ENCODE results near the gene KIF27. TPM values are rescaled to one million over a fixed set of nuclear protein-coding genes. Genes with fewer than 3 reads are reported as not detected.
A peak's percentile ranks its signal among the peaks of the same experiment; 100 is the strongest.
"Not testable (repeated sequence)": the region's sequence is repeated elsewhere in the genome, so short reads cannot be mapped to it uniquely, and the experiment has no call there.

The KIF27 gene
- total RNA-seq, 1 donor from 2014 or later = 13.2 TPM

DNA sequence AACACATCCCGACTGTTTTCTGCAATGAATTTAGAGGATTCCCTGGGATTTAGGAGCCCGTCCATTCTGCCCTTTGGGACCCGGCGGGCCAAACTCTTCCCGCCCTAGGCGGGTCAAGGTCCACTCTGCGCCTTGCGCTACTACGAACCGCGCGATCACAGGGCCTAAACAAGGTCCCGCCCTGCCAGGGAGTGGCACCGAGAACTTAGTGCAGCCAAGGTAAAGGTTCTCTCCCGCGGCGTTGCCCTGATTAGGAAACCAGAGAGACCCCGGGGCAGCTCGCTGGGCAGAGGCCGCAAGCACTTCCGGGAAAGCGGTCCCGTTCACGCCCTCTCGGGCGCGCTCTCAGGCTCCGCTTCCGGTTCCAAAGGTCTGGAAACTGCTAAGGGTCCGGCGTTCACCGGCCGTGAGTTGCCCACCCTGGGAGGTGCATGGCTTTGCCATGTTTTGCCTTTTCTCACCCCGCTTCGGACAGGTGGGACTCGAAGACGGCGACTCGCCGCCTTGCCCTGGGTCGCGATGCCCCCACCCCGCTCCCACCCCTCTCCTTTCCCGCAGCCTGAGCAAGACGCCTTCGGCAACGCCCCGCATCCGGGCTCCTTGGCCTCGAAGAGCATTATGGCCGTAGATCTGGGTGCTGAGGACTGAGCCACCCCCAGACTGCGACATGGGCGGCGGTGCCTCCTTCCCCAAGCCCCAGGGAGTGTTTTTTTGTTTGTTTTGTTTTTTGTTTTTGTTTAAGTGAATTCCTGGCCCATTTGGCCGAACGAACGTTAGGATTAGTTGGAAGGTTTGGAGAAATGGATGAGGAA lies 35.4 kb upstream of the KIF27 start:
- TF ChIP-seq, protein P1, sequence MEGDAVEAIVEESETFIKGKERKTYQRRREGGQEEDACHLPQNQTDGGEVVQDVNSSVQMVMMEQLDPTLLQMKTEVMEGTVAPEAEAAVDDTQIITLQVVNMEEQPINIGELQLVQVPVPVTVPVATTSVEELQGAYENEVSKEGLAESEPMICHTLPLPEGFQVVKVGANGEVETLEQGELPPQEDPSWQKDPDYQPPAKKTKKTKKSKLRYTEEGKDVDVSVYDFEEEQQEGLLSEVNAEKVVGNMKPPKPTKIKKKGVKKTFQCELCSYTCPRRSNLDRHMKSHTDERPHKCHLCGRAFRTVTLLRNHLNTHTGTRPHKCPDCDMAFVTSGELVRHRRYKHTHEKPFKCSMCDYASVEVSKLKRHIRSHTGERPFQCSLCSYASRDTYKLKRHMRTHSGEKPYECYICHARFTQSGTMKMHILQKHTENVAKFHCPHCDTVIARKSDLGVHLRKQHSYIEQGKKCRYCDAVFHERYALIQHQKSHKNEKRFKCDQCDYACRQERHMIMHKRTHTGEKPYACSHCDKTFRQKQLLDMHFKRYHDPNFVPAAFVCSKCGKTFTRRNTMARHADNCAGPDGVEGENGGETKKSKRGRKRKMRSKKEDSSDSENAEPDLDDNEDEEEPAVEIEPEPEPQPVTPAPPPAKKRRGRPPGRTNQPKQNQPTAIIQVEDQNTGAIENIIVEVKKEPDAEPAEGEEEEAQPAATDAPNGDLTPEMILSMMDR (IDR thresholded peaks at IDR 0.05; ENCODE audit: unreplicated experiment) = no peak
- H3K27ac Mint-ChIP-seq = peak overlapping the region; percentile 93
- no peaks in the 10 kb centered on the region for H3K36me3 Mint-ChIP-seq
- H3K27me3 Mint-ChIP-seq (ENCODE audit: low read depth) = no peaks in the 10 kb centered on the region
- H3K9me3 Mint-ChIP-seq = no peaks in the 10 kb centered on the region
- peak in 1 of 2 experiments; percentile 48 for DNase-seq (ENCODE audit: low spot score in 2 of 2, unreplicated experiment in 2 of 2)
- H3K4me3 Mint-ChIP-seq = peak overlapping the region; percentile 85
- peaks cover 19% of the 10 kb centered on the region for H3K4me1 Mint-ChIP-seq

DNA sequence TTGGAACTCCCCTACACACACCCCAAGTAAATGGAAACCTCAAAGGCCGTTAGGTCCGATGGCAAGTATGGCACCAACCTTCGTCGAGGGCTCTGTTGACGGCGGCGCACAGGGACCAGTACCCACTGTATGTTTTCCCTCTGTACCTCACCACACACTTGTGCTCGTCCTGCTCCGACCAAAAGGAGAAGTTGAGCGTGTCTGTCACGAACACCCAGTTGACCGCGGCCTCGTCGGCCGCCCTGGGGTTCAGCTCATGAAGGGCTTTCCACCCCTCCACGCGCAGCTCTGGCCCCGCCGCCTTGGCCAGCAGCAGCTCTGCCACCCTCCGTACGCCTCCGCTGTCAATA lies 34.8 kb upstream of the KIF27 start:
- peak overlapping the region; percentile 85 for H3K4me3 Mint-ChIP-seq

DNA sequence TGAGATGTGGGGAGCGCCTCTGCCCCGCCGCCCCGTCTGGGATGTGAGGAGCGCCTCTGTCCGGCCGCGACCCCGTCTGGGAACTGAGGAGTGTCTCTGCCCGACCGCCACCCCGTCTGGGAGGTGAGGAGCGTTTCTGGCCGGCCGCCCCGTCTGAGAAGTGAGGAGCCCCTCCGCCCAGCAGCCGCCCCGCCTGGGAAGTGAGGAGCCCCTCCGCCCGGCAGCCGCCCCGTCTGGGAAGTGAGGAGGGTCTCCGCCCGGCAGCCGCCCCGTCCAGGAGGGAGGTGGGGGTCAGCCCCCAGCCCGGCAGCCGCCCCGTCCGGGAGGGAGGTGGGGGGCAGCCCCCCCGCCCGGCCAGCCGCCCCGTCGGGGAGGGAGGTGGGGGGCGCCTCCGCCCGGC lies 26.9 kb upstream of the KIF27 start:
- peaks cover 21% of the 10 kb centered on the region for H3K36me3 Mint-ChIP-seq
- H3K27ac Mint-ChIP-seq; H3K27me3 Mint-ChIP-seq (ENCODE audit: low read depth); H3K4me1 Mint-ChIP-seq; DNase-seq (ENCODE audit: low spot score in 2 of 2, unreplicated experiment in 2 of 2); H3K9me3 Mint-ChIP-seq; H3K4me3 Mint-ChIP-seq: not testable (repeated sequence)

More for the DNA sequence above, 34.8 kb upstream of the KIF27 start:
- H3K9me3 Mint-ChIP-seq = no peaks in the 10 kb centered on the region
- TF ChIP-seq, protein P1 (IDR thresholded peaks at IDR 0.05; ENCODE audit: unreplicated experiment) = no peak
- no peaks in the 10 kb centered on the region for H3K27me3 Mint-ChIP-seq (ENCODE audit: low read depth)
- DNase-seq (ENCODE audit: low spot score in 2 of 2, unreplicated experiment in 2 of 2) = no peak
- peaks cover 17% of the 10 kb centered on the region for H3K4me1 Mint-ChIP-seq
- H3K27ac Mint-ChIP-seq = peak overlapping the region; percentile 93
- no peaks in the 10 kb centered on the region for H3K36me3 Mint-ChIP-seq

DNA sequence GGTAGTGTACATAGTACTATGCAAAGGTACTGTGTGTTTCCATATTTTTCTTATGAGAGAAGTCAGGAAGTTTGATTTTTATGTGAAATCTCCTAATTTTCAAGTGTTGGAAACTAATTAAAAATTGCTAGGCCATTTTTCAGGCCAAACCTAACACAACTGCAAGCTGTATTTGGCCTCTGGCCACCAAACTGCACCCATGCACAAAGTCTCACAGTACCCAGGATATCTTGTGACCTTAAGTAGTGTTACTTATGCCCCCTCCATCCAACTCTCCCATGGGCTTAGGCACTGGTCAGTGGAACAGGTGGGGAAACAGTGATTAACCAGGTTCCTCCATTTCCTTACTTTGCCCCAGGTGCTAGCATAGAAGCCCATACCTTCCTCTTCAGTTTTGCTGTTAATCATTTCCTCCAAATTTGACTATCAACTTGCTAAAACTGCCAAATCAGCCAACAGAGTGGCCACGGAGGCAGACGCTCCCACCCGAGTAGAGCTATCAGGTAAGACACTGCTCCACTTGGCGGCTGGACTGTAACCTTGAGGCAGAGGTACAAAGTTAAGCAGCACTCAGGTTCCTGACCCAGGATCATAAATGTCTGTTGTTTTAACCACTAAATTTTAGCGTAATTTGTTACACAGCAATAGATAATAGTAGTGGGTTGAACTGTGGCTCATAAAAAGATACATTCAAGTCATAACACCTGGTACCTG lies 19.5 kb upstream of the KIF27 start:
- peaks cover 15% of the 10 kb centered on the region for H3K36me3 Mint-ChIP-seq

DNA sequence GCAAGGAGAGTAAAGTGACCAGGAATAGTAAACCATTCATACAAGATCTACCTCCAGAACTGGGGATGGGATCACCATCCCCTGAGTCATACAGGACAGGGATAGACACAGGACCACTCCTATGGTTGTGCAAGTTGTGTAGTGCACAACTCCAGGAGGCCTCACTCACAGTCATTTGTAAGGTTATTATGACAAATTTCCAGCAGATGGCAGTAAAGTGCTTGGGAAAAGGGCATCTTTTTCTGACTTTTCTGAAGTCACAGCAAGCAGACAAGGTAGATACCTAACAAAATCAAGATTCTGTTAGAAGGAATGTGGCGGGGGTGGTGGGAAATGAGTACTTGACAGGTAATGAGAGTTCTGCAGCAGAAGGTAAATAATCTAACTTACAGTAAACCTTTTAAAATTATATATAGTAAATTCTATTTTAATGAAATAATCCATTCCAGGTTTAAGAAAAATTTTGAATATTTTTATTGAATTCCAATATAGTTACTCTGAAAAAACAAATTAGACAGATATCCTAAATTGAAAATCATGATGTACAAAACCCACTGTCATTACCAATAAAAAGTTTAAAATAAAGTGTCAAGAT lies 16.7 kb upstream of the KIF27 start:
- no peak for DNase-seq (ENCODE audit: low spot score in 2 of 2, unreplicated experiment in 2 of 2)
- peaks cover 6% of the 10 kb centered on the region for H3K36me3 Mint-ChIP-seq
- H3K4me3 Mint-ChIP-seq = no peak overlapping the region
- peaks cover 19% of the 10 kb centered on the region for H3K4me1 Mint-ChIP-seq
- H3K27me3 Mint-ChIP-seq (ENCODE audit: low read depth) = no peaks in the 10 kb centered on the region
- TF ChIP-seq, protein P1 (IDR thresholded peaks at IDR 0.05; ENCODE audit: unreplicated experiment) = peak; percentile 72
- no peaks in the 10 kb centered on the region for H3K9me3 Mint-ChIP-seq
- no peak overlapping the region for H3K27ac Mint-ChIP-seq

More for the DNA sequence above, 19.5 kb upstream of the KIF27 start:
- H3K27ac Mint-ChIP-seq = no peak overlapping the region
- TF ChIP-seq, protein P1 (IDR thresholded peaks at IDR 0.05; ENCODE audit: unreplicated experiment) = no peak
- H3K4me1 Mint-ChIP-seq = no peaks in the 10 kb centered on the region
- no peak overlapping the region for H3K4me3 Mint-ChIP-seq
- no peaks in the 10 kb centered on the region for H3K9me3 Mint-ChIP-seq
- DNase-seq (ENCODE audit: low spot score in 2 of 2, unreplicated experiment in 2 of 2) = no peak
- no peaks in the 10 kb centered on the region for H3K27me3 Mint-ChIP-seq (ENCODE audit: low read depth)

DNA sequence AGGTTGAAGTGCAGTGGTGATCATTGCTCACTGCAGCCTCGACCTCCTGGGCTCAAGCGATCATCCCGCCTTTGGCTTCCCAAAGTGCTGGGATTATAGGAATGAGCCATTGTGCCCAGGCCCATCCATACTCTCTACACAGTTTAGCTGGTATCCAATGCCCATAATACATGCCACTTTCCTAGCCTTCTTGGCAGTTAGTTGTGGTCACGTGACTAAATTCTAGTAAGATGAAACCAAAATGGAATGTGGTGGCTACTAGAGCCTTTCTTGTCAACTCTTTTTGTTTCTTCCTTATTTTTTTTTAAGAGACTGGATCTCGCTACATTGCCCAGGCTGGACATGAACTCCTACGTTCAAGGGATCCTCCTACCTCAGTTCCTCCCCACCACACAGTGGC lies 15.3 kb upstream of the KIF27 start:
- Mint-ChIP-seq H3K4me1 (peaks cover 19% of the 10 kb centered on the region), H3K9me3 (no peaks in the 10 kb centered on the region), H3K36me3 (peaks cover 3% of the 10 kb centered on the region), H3K4me3 (no peak overlapping the region), H3K27me3 (ENCODE audit: low read depth) (no peaks in the 10 kb centered on the region), H3K27ac (no peak overlapping the region)
- TF ChIP-seq, protein P1 (IDR thresholded peaks at IDR 0.05; ENCODE audit: unreplicated experiment) = no peak
- no peak for DNase-seq (ENCODE audit: low spot score in 2 of 2, unreplicated experiment in 2 of 2)
